Posterior cingulate gyrus (tissue), 11 donors: ENCODE results near the gene SFRP4.
A peak's percentile ranks its signal among the peaks of the same experiment; 100 is the strongest.

Experiments
- DNase-seq, 10 donors: peaks; one replicate each; pipeline versions ENCODE4 v3.0.0 to v3.0.0-alpha.2; 2020 to 2021; ENCODE audit warnings: mixed read lengths in 3 of 10
- intact Hi-C: fragments of 100-400 bp; cut with DNase I; formaldehyde crosslinking; loops from one replicate; pipeline ENCODE4 v1.15.1; 2023

The SFRP4 gene

DNA sequence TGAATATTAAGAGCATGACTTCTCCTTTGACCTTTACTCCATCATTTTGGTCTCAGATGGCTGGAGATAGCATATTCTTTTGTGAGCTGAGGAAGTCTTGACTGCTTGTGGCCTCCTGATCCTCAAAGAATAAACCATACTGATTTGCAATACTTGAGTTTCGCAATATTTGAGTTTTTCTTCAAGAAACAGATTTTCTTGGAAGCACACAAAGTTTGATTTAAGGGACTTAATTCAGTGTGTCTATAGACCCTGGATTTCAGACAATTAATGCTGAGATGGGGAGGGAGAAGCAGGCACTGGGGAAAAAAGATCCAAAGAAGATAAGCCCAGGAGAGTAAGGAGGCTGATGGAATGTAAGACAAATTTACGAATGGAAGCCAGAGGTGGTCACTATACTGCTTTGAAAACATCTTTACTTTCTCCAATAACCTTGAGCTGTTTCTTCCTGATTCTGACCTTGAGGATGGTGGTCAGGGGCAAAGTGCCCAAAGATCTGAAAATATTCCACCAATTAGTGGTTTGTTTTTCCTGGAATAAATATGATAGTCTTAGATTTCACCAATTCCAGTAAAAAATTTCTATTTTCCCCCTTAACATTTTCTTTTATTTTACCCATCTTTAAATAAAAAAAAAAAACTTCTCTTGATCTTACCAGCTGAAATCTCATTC is 11.3 kb upstream of the SFRP4 start:
- intact Hi-C loops, result no loop called here

DNA sequence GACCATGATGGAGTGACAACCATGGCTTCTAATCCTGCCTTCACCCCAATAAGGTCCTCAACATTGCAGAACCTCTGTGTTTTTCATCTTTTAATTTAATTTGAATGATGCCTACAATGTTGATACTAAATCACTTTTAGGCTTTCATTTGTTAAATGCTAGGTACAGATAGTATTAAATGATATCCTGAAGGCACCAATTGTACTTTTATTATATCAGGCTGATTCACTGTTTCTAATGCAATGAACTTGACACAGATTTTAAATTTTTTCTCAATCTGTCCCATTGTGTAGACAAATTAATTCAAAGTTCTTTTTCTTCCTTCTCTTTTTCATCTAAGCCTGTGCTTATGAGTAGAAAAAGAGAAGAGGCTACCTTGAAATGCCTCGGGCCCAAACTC is 9.0 kb upstream of the SFRP4 start:
- intact Hi-C loops, result no loop called here
- no peak for DNase-seq

More for the DNA sequence above, 11.3 kb upstream of the SFRP4 start:
- no peak for DNase-seq

DNA sequence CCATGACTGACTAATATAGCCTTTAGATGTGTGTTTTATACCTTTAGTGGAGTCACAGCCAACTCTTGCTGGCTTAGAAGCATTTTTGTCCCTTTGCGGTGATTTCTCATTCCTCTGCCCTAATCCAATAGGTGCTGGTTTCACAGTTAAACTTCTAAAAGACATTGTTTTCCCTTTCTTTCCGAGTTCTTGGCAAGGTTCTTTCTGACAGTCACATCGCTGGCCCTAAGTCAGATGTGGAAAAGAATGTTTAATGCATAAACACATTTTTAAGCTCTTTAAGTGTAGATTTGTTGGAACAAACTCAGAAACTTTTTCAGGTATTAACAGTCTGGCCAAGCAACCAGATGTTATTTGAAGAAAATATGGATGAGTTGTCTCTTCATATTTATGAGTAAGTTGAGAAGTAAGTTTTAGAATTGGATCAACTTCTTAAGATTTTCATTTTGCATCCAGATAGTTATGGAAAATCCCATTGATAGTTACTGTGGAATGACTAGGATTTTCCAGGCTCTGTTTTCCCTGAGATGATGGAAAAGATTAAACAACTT is 7.9 kb upstream of the SFRP4 start:
- intact Hi-C loops, result no loop called here
- no peak for DNase-seq

- intact Hi-C loops, result no loop called here
Observed at GRCh38 chr7:37923996-37924395, 7.4 kb upstream of the SFRP4 start.

DNA sequence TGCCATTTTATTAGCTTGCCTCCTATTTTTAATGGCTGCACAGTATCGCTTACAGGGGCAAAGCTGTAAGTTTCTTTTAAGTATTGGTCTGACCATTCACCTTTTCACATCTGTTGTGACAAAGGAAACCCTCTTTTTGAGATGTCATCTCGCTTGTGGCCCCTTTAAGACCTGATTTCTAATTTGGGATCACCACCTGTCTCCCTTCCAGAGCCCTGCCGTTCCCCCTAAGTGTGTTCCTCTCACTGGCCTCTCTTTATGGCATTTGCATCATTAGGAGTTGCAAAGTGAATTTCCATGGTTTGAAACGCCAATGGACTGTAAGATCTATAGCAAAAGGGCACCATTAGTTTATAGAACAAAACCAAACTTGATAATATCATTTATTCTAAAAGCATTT is 5.3 kb upstream of the SFRP4 start:
- no peak for DNase-seq
- intact Hi-C loops, result no loop called here

More at GRCh38 chr7:37923996-37924395, 7.4 kb upstream of the SFRP4 start:
- no peak for DNase-seq

GRCh38 chr7:37920849-37921805 is 4.5 kb upstream of the SFRP4 start:
- peak in 7 of 10 donors; percentile 20 to 90 (median 26) for DNase-seq
- intact Hi-C loops, result no loop called here

DNA sequence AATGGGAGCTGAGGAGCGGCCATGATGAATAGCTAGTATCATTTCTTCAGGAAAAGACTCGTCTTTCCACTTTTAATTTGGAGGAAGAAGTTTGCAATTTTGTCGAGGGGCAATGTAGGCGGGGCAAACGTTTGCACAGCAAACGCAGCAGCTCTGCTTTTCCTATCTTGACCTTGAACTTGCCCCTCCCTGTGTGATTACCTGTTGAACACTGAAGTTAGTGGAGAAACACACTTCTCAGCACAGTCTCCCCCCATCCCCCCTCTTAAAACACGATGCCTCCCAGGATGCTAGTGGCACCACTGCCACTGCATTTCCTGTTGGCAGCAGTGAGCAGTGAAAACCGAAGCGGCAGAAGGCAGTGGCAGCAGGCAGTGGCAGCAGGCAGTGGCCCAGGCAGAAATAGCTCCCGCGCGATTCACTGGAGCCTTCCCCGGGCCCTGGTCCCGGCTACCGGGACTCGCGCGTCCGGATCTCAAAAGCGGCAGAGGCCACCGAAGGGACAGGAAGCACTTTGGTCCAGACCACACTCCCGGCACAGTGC is 3.8 kb upstream of the SFRP4 start, which contains the start of gene EPDR1:
TSS of gene EPDR1 (plus strand) at position 336 of the 544 bp plus-strand sequence. CDS start 300 bp downstream, outside the sequence.
- peak; percentile 43 to 94 (median 68) for DNase-seq
- intact Hi-C loops, result no loop called here

DNA sequence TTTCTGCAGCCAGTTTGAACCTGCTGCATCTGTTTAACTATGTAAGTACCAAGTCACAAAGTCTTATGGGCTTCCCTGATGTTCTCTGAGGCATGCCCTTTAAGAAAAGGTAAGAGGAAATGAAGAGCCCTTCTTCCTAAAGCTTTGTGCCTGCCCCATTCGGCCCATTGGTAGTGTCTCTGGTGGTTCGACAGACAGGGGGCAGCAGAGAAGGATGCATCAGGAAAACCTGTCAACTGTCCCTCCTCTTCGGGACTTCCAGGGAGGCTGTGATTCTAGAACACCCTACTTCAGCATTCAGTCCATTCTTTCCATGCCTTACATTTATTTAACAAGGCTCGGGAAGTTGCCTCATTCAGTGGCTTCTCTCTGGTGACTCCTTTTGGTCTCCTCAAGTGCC is 1.9 kb upstream of the SFRP4 start:
- DNase-seq, result no peak
- intact Hi-C loops, result no loop called here

DNA sequence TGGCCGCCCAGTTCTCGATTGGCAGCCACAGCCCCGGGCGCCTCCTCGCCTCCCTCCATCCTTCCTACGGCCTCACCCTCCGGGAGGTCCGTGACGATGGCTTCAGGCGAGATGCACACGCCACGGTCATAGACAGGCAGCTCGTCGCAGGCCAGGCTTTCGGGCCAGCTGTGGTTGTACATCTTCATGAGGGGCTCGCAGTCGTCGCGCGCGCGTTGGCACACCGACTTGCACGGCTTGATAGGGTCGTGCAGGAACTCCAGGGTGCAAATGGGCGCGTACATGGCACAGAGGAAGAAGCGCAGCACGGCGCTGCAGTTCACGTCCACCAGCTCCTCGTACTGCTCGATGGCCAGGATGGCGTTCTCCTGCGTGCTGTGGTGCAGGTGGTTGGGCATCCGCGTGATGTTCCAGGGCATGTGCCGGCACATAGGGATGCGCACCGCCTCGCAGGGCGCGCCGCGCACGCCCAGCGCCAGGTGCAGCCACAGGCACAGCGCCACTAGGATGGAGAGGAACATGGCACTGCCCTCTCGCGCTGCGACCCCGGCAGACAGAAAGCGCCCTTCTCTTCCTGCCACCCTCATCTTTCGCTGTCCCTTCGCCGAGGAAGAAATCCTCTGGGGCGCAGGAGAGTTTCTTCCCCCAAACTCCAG is 472 bp downstream of the SFRP4 start:
- peak in 5 of 10 donors; percentile 9 to 85 (median 61) for DNase-seq

GRCh38 chr7:37915438-37915837 is 1.2 kb downstream of the SFRP4 start:
- intact Hi-C loops, result no loop called here
- no peak for DNase-seq

More for the DNA sequence above, 472 bp downstream of the SFRP4 start:
- intact Hi-C loops, result no loop called here

GRCh38 chr7:37912756-37913155 is 3.9 kb downstream of the SFRP4 start:
- intact Hi-C loops, result no loop called here
- DNase-seq, result no peak

GRCh38 chr7:37908221-37908788 is 8.3 kb downstream of the SFRP4 start:
- intact Hi-C loops, result loop anchor here (10.0 kb wide), 1 partner anchor 466 kb away; no protein-coding TSS in a partner anchor
- no peak for DNase-seq

GRCh38 chr7:37901890-37902524 is 14.6 kb downstream of the SFRP4 start:
- DNase-seq, result no peak

DNA sequence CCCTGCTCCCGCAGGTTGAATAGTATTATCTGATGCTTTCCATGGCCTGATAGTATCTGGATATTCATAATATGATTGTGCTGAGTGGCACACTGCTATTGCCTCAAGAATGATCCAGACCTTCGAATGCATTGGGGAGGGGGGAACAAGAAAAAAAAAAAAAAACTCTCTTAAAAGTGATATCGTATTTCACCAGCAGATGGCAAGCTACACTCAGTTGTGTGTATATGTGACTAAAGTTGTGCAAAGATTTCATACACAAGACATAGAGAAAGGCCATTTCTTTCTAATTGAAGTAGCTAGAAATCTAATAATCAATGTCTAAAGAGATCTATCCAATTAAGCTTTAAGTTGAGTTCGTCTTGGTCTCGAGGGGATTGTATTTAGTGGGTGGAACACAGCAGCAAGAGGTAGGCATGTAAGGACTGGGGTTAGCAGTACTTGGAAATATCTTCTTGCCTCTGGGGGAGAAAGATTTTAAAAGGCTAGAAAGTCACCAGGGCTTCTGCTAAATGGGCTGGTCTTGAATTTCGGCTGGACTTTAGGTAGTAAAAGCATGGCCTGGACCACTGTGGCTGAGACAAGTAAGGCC is 15.3 kb downstream of the SFRP4 start:
- intact Hi-C loops, result loop anchor here (5.0 to 10.0 kb wide), 3 partner anchors 206 to 473 kb away; no protein-coding TSS in a partner anchor

More at GRCh38 chr7:37901890-37902524, 14.6 kb downstream of the SFRP4 start:
- intact Hi-C loops, result loop anchor here (5.0 to 10.0 kb wide), 3 partner anchors 205 to 473 kb away; no protein-coding TSS in a partner anchor

DNA sequence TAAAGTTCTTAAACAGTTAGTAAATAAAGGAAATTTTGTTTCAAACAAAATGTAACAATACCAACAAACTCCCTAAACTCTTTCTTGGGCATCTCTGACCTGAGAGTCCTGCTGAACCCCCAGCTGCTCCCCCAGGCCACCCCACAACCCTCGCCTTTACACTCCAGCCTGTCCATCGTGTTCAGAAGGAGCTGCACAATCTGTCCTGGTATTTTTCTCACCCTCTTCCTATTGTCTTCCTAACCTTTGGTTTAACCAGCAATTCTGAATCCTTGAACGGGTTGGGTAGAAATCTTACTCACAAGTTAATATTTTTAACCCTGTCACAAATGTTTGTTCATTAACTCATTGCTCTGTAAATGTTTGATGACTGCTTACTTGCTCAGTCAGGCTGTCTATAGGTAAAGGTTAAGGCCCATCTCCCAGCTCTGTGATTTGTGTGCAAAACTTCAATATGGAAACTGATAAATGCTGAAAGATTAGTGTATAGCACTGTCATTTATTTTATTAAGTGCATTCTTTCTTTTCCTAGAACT is 16.8 kb downstream of the SFRP4 start:
- DNase-seq, result no peak
- intact Hi-C loops, result loop anchor here (5.0 to 10.0 kb wide), 3 partner anchors 208 to 475 kb away; no protein-coding TSS in a partner anchor

More for the DNA sequence above, 15.3 kb downstream of the SFRP4 start:
- DNase-seq, result no peak

DNA sequence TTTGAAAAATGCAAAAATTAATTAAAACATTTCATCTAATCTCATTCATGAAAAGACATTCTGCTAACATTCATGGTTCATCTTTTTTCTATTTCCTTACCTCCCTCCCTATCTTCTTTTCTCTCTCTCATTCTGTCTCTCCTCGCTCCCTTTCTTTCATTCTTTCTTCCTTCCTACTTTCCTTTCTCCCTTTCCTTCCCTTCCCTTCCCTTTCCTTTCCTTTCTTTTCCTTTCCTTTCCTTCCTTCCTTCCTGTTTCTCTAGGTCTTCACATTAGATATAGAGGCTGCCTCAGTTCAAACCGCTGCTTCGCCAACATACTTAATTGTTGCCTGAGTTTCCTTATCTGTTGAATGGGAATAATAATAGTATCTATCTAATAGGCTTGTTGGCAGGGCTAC is 21.9 kb downstream of the SFRP4 start:
- intact Hi-C loops, result no loop called here

GRCh38 chr7:37893359-37893758 is 23.3 kb downstream of the SFRP4 start:
- intact Hi-C loops, result no loop called here
- DNase-seq, result no peak

More for the DNA sequence above, 21.9 kb downstream of the SFRP4 start:
- no peak for DNase-seq

GRCh38 chr7:37882086-37882485 is 34.5 kb downstream of the SFRP4 start:
- no peak for DNase-seq
- intact Hi-C loops, result no loop called here
